Stimulated activated CD8-positive, alpha-beta memory T cell treated with anti-CD3 and anti-CD28 coated beads, Interleukin-4, amount 100 ng/mL, for 4 hours (primary cell): ENCODE results near the gene CYSTM1.

Experiments
- DNase-seq, 2 donors: peaks; one replicate each; pipeline ENCODE4 v3.0.0-alpha.2; 2020; ENCODE audit warnings: low read depth in 2 of 2, low spot score in 1 of 2

Gene CYSTM1

DNA sequence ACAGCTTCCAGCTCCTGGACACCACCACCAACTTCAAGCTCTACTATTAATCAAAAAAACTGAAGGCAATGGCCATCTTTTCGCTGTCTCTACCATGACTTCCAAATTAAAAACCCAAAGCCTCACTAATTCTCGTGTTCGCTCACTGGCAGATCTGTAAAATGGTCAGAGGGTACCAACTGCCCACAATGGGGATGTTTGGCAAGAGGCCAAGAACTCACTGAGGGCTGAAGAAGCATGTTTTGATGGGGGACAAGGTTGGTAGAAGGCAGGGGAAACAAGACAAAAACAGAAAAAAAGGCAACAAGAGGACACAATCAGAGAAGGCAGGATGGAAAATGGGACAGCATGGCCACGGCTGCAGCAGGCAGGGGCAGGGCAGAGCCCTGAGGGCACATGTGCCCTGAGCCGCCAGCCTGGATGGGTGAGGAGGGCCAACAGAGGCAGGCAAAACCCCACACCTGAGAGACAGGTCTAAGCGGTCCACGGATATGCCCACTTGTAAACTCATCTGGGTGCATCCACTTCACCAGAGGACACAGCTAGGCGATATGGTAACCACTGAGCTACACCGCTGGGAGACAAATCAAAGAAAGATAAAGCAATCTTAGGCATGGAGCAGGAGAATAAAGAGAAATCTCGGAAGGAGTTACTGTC is 77.6 kb downstream of the CYSTM1 start:
- no peak for DNase-seq

DNA sequence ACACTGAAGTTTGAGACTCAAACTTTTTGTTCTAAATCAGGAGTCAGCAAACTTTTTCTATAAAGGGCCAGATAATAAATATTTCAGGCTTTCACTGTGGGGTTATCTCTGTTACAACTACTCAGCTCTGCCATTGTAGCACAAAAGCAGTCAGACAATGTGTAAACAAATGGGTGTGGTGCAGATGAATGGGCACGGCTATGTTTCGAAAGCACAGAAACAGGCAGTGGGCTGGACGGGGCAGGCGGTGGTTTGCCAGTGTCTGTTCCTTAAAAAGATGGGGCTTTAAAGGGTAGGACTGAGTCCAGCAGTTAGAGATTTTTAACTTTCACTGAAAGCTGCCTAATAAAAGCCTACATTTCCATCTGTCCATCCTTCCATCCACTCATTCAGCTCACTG is 79.0 kb downstream of the CYSTM1 start:
- DNase-seq = no peak

DNA sequence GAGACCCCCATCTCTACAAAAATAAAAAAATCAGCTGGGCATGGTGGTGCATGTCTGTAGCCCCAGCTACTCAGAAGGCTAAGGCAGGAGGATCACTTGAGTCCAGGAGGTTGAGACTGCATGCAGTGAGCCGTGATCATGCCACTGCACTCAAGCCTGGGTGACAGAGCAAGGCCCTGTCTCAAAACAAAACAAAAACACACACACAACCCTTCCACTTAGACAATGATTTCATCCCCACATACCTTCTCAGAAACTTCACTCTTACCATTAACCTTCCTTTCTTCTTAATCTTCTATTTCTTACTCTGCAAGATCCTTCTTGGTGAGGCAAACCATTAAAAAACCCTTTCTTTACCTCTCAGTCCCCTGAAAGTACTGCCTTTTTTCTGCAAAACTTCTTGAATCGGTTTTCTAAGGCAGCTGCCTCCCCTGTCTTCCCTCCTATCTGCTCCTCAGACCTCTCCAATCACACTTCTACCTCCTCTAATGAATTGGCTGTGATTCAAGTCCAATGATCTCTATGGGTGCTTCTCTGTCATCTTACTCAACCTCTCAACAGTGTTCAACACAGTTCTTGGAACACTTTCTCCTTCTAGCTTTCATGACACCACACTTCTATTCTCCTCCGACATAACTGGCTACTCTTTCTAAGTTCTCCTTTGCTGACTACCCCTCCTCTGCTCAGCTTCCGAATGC is 80.6 kb downstream of the CYSTM1 start:
- DNase-seq = no peak

DNA sequence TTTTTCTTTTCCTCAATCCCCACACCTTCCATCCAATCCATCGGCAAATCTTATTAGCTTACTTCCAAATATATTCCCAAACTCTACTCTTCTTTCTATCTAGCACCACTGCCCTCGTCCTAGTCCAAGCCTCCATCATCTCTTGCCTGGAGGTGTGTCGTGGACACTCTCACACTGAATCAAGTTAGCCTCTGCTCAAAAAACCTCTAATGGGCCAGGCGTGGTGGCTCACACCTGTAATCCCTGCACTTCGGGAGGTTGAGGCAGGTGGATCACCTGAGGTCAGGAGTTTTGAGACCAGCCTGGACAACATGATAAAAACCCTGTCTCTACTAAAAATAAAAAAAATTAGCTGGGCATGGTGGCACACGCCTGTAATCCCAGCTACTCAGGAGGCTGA is 81.7 kb downstream of the CYSTM1 start:
- no peak for DNase-seq

DNA sequence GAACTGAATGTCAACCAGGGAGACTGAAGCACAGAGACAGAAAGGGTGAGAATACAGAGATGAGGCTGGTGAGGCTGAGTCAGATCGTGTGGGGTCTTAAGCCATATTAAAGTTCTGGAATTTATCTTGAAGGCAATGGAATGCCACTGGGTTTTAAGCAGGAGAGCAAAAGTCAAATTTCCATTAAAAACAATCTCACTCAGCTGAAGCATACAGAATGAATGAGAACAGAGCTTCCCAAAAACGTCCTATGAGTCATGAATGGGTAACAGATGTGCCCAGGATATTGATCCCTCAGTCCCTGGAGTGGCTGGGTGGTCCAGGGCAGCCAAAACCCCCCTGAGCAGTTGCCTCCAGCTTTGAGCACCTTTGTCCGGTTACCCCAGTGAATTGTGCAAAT is 83.0 kb downstream of the CYSTM1 start:
- no peak for DNase-seq

DNA sequence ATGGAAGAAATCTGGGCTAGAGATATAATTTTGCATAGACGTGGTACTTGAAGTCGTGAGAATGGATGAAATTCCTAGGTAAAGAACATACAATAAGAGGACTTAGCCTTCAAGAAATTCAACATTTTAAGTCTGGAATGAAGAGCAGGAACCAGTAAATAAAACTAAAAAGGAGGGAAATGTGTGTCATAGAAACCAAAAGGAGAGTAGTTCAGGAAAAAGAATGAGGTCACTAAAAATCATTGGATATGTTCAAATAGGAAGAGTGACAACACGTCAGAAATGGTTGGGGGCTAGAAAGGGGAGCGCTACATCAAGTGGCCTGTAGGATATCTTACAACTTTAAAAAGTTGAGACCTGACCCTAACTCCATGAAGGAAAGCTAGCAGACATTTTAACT is 83.9 kb downstream of the CYSTM1 start:
- no peak for DNase-seq

DNA sequence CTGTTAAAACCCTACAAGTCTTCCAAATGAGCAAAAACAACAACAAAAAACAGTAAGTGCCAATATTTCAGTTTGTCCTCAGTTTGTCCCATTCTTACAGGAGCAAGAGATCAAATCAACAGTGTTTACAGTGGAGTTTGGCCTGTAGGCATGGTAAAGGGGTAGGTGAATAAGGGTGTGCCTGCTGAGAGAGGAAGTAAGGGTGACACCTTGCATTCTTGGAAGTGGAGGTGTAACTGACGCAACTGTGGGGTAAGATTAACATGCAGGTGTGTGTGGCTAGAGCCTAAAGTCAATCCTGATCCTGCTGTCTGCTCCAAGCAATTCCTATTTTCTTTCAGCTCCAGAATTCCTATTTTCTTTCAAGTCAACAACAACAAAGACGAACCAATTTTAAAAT is 84.5 kb downstream of the CYSTM1 start:
- DNase-seq = no peak

DNA sequence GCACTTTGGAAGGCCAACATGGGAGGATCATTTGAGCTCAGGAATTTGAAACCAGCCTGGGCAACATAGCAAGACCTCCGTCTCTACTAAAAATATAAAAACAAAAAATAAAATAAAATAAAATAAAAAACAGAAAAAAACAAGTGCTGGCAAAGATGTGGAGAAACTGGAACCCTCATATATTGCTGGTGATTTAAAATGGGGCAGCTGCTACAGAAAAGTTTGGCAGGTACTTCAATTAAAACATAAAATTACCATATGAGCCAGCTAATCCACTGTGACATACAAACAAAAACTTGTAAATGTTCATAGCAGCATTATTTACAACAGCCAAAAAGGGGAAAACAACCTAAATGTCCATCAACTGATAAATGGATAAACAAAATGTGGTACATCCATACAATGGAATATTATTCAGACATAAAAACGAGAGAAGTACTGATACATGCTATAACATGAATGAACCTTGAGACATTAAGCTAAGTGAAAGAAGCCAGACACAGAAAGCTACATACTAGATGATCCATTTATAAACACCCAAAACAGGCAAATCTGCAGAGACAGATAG is 85.2 kb downstream of the CYSTM1 start:
- no peak for DNase-seq

DNA sequence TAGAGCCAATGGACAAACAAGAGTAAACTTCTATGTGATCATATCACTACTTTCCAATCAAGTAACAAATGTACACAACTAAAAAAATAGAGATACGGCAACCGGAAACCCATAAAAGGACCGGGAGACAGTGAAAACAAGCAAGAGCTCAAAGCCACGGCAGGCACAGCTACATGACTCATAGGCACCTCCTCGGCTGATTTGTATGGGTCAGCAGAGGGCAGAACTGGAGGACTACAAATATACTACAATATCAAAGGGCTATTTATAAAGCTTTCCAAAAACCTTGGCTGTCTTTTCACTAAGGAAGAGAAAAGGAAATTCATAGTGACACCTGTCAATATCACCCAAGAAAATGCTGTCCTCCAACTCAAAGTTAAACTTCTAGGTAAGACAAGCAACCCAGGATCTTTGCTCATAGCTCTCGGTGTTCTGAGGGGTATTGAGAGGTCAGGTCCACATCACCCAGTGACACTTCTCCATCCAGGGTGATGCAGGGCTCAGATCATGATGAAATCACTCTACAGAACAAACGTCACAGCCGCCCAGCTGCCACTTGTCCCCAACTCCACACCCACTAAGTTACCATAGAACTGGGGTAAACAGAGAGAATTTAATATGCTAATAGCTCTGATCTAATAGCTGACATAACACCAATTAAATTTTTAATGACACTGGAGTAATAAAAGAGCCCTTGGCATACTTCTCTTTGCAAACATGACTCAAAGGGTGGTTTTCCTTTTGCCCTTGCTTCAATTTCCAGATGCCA is 86.6 kb downstream of the CYSTM1 start:
- DNase-seq = no peak

DNA sequence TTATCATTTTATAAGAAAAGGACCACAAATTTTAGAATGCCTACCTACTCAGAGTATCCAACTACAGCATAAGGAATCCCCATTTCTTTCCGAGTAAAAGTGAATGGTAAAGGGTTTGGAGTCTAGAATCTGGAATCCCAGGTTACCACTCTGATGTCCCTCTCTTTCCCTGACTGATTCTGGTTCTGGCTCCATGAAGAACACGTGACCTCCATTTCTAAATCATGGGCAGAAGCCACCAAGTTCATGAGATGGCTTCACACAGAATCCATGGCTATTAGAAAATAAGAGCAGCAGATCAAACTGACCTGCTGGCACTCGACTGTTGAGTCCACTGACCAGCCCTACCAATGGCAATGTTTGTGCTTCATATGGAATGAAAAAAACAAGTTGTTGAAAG is 87.2 kb downstream of the CYSTM1 start:
- DNase-seq = no peak

DNA sequence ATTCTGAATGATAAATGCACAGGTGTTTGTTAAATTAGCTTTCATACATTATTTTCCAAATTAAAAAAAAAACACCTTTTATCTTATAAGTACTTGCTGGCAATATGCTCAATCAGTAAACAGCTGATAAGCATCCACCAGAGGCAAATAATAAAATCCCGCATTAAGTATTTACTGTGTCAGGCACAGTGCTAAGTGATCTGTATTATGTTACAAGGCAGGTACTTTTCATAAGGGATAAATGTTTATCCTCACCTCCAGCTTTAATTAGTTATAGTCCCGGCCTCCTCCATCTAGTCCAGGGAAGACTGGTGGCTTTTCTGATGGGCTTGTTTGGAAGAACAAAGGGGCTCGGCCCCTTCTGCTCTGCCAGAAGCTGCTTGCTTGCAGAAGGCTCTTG is 87.9 kb downstream of the CYSTM1 start:
- DNase-seq = no peak

DNA sequence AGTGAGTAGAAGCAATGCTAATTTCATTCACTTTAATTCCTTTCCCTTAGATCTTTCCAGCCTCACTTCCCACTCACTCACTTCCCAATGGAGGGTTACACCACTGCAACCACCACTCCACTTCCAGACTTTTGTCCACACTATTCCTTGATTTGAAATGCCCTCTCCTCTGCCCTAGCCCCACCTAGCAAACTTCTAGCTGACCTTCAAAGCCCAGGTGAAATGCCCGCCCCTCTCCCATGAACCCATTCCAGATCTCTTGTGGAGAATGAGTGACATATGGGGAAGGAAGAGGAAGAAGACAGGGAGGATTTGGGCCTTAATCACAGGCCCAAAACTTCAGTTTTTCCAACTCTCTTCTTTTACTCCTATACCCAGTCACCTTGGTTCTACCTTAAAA is 90.9 kb downstream of the CYSTM1 start:
- DNase-seq = no peak

DNA sequence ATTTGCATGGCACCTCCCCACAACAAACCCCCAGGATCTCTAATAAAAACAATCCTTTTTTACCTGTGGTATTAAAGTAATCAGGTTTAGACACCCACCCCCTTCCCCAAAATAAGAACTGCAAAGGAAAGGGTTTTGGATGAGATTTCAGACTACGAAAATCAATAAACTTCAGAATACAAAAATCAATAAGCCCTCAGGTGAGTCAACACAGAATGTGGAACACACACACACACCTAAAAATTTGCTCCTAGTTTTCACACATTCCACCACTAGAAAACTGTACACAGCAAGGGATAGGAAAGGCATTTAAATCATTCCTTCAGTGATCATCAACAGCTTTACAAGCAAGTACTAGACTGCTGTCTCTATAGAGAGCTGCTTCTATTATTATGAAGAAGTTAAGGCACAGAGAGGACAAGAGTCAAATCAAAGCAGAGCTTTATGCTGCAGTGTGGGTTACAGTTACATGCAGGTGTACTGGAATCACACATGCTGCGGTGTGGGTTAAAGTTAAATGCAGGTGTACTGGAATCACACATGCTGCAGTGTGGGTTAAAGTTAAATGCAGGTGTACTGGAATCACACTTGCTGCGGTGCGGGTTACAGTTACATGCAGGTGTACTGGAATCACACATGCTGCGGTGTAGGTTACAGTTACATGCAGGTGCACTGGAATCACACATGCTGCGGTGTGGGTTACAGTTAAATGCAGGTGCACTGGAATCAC is 91.6 kb downstream of the CYSTM1 start:
- no peak for DNase-seq

DNA sequence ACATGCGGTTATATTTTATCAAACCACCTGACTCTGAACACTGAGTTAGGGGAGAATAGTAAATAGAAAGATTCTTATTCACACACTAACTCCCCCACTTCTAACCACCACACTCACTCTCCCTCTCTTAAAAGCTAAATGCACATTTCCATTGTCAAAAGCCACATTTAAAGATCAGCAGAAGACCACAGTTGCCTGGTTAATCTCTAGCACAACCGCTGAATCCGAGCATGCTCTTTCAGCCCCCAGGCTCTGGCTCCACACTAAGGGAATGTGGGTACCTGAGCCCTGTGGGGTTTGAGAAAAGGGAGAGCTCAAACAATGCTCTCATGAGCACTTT is 92.2 kb downstream of the CYSTM1 start:
- DNase-seq = no peak

DNA sequence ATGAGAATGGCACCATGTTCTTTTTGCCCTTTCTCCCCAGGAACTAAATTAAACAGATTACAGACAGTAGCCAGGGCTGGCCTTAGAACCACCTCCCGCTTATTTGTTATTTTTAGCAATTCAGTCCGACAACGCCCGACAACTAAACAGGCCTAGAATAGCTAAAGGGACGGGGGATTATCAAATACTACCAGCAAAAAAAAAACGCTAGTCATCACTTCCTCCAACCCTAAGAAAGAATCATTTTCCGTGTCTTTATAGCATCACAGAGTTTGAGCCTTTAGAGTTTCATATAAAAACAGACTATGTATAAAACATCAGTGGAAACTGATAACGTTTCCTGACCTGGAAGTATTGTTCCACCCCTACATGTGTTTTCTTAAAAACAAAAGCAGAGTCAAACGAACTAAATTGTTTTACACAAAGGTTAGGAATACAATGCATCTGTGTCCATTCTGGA is 92.6 kb downstream of the CYSTM1 start:
- no peak for DNase-seq

DNA sequence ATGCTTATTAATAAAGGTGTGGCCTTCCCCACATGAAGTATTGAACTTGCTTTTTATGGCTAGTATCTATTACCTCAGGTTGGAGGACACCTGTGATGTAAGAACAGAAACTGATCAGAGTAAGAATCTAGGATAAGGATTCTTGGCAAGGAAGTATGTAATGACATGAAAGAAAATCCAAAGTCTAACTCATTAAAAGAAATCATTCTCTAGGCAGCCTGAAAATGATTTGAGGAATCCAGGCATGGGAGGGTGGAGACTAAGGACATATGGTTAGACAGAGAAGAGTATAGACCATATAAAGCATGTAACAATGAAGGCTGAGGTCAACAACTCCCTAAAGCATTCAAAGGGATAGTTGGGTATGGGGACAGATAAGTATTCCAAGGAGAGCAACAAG is 95.0 kb downstream of the CYSTM1 start:
- no peak for DNase-seq

DNA sequence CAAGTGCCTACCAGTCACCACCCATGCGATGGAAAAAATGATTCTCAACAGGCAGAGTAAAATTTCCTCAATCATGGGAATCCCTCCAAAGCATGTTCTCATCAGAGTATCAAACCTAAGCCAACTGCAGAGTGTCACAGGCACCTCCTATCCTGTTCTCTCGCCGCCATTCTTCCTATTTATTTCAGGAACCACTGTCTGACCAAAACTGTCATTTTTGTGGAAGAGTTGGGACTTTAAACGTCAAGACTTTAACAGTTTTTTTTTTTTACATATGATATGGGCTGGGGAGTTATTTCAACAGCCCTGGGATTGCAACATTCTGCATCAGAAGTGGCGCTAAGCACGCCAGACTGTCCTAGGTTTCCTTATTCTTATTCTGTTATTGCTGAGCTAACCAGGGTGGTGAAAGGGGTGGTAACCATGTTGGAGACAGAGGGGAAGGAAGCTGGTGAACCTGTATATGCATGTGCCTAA is 98.5 kb downstream of the CYSTM1 start:
- no peak for DNase-seq

DNA sequence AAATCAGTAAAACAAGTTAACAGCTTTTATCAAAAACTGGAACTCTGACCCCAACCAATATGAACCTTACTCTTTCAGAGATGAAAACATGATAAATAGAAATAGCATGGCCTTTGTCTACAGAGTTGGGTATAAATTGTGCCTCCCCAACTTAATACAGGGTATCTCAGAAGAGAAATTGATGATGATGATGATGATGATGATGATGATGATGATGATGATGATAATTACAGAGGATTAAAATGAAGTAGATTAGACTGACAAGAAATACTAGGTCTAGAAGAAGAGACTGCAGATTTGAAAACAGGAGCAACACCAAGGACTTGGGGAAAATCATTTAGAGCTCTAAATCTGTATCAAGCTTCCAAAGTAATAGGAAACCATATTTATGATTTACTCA is 100.8 kb downstream of the CYSTM1 start:
- no peak for DNase-seq

DNA sequence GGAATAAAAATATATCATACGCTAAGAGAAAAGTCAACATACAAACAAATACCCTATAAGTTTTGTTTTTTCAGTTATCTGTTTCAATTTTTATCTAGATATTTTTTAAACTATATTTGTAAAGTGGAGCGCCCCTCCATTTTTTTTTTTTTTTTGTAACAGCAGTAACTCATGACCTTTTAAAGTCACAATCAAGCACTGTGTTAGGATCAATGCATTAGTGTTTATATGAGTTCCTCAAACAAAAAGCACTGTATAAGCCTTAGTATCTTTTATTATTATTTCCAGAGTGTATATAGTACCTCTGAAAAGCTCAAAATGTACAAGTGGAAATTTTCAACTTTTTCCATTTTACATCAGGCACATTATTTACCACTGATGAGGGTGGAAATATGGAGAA is 107.3 kb downstream of the CYSTM1 start:
- no peak for DNase-seq

DNA sequence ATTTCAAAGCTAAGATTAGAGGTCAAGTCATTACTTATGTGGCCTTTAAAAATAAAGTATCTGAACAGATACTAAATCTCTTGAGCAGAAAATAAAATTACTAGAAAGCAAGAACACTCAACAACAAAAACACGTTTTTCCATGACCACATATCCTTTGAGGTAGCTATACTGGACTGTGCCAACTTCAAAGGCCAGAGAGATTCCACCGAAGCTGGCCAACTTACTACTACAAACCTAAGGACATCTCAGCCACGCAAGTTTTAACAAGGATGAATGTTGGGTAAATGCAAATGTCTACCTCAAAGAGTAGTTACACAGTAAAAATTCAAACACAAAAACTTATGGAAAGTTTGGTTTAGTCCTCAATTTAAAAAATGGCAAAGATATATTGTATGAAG is 109.0 kb downstream of the CYSTM1 start:
- no peak for DNase-seq

DNA sequence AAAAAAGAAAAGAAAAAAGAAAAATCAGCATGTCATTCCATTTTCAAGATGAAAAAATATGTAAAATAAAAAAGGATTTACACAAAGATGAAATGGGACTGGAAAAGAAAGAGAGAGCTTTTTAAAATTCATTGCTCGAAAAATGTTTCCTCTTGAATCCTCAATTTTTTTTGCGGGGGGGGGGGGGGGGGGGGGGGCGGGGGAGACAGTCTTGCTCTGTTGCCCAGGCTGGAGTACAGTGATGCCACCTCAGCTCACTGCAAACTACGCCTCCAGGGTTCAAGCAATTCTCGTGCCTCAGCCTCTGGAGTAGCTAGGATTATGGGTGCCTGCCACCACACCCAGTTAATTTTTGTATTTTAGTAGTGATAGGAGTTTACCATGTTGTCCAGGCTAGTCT is 111.4 kb downstream of the CYSTM1 start:
- no peak for DNase-seq
